Stimulated activated CD8-positive, alpha-beta memory T cell treated with anti-CD3 and anti-CD28 coated beads, Interleukin-12 subunit alpha, Interleukin-12 subunit beta, amount 100 ng/mL, for 24 hours (primary cell): ENCODE data around the gene UGT2B17.
A peak's percentile ranks its signal among the peaks of the same experiment; 100 is the strongest.
"Not testable (repeated sequence)": the region's sequence is repeated elsewhere in the genome, so short reads cannot be mapped to it uniquely, and the experiment has no call there.

Experiments
- DNase-seq: peaks from one replicate; pipeline ENCODE4 v3.0.0-alpha.2; 2020; ENCODE audit errors: extremely low read depth

UGT2B17 gene

GRCh38 chr4:68569036-68569435 is 7.1 kb downstream of the UGT2B17 start:
- not testable (repeated sequence) for DNase-seq

- not testable (repeated sequence) for DNase-seq
Observed at GRCh38 chr4:68568535-68568934, 7.6 kb downstream of the UGT2B17 start.

GRCh38 chr4:68566364-68566763 is 9.8 kb downstream of the UGT2B17 start:
- not testable (repeated sequence) for DNase-seq

GRCh38 chr4:68565082-68565481 is 11.0 kb downstream of the UGT2B17 start:
- DNase-seq: not testable (repeated sequence)

GRCh38 chr4:68560364-68561070 is 15.6 kb downstream of the UGT2B17 start:
- not testable (repeated sequence) for DNase-seq

- not testable (repeated sequence) for DNase-seq
Observed at GRCh38 chr4:68553830-68554229, 22.3 kb downstream of the UGT2B17 start.

GRCh38 chr4:68552818-68553811 is 23.0 kb downstream of the UGT2B17 start:
- DNase-seq: not testable (repeated sequence)

- not testable (repeated sequence) for DNase-seq
Observed at GRCh38 chr4:68542742-68543141, 33.4 kb downstream of the UGT2B17 start.

- no peak for DNase-seq
Observed at GRCh38 chr4:68536375-68536774, 39.7 kb downstream of the UGT2B17 start.

GRCh38 chr4:68535974-68536373 is 40.1 kb downstream of the UGT2B17 start:
- no peak for DNase-seq

- DNase-seq: not testable (repeated sequence)
Observed at GRCh38 chr4:68522232-68522631, 53.9 kb downstream of the UGT2B17 start.

- DNase-seq: no peak
Observed at GRCh38 chr4:68520985-68521384, 55.1 kb downstream of the UGT2B17 start.

GRCh38 chr4:68518889-68519288 is 57.2 kb downstream of the UGT2B17 start:
- no peak for DNase-seq

- DNase-seq: not testable (repeated sequence)
Observed at GRCh38 chr4:68505452-68505851, 70.7 kb downstream of the UGT2B17 start.

- not testable (repeated sequence) for DNase-seq
Observed at GRCh38 chr4:68504836-68505235, 71.3 kb downstream of the UGT2B17 start.

GRCh38 chr4:68503462-68503861 is 72.7 kb downstream of the UGT2B17 start:
- not testable (repeated sequence) for DNase-seq

GRCh38 chr4:68499021-68499420 is 77.1 kb downstream of the UGT2B17 start:
- DNase-seq: no peak

GRCh38 chr4:68498413-68499007 is 77.6 kb downstream of the UGT2B17 start:
- DNase-seq: peak; percentile 5

- DNase-seq: no peak
Observed at GRCh38 chr4:68494688-68495087, 81.4 kb downstream of the UGT2B17 start.

GRCh38 chr4:68490826-68491457 is 85.2 kb downstream of the UGT2B17 start:
- no peak for DNase-seq

GRCh38 chr4:68489338-68489737 is 86.8 kb downstream of the UGT2B17 start:
- DNase-seq: no peak
